GM12878 (cell line): ENCODE data around the gene CCL7. TPM values are rescaled to one million over a fixed set of nuclear protein-coding genes. Genes with fewer than 3 reads are reported as not detected.

Experiments
- ATAC-seq: fragments of 200-7000 bp; cut with Tn5 transposase; 3 replicates; pipeline ENCODE4 v1.9.1; 2020; ENCODE audit warnings: mild to moderate bottlenecking, moderate library complexity
- BruUV-seq: library from RNA; stranded (reverse); fragments of 400-500 nt; replicated peaks from 2 replicates; lab custom pipeline; 2021; lab: Mats Ljungman, UMichigan
- CTCF ChIA-PET: fragments of 300-600 bp; sonication (Branson Sonifier 250); formaldehyde crosslinking; extraction: SDS; loops from one replicate; lab custom pipeline; 2021; ENCODE audit warnings: inconsistent platforms; lab: Yijun Ruan, JAX
- POLR2A ChIA-PET: fragments of 350-600 bp; formaldehyde crosslinking; extraction: SDS; loops from one replicate; lab custom pipeline; 2021; ENCODE audit warnings: inconsistent platforms; lab: Charles Lee
- RAD21 ChIA-PET: fragments of 300-600 bp; sonication (Branson Sonifier 250); formaldehyde crosslinking; loops from one replicate; lab custom pipeline; 2023; ENCODE audit warnings: antibody characterized with exemption; ENCODE audit not compliant: unreplicated experiment; lab: Charles Lee
- SMC1A ChIA-PET: fragments of 300-600 bp; sonication (Branson Sonifier 250); formaldehyde crosslinking; loops from one replicate; lab custom pipeline; 2023; ENCODE audit not compliant: unreplicated experiment, uncharacterized antibody; lab: Charles Lee
- DNase-seq: peaks from one replicate; pipeline ENCODE4 v3.0.0-alpha.2; 2011; ENCODE audit warnings: low read depth, low spot score
- FAIRE-seq: peaks from 3 replicates; lab custom pipeline; 2011; peaks lifted over from hg19 to GRCh38; lab: Jason Lieb, UNC
- H2AFZ ChIP-seq: 2 replicates; pipeline ENCODE4 v1.6.0; 2011; ENCODE audit warnings: low read depth, low read length, control low read depth; ENCODE audit not compliant: control insufficient read depth
- H3K27ac ChIP-seq: 2 replicates; pipeline ENCODE4 v1.5.1; 2011; ENCODE audit warnings: control low read depth; ENCODE audit not compliant: control insufficient read depth, insufficient read depth
- H3K27me3 ChIP-seq, 2 experiments: replicated peaks in 1 of 2; 2 replicates each; pipeline versions ENCODE4 v1.6.0 to v1.6.1; 2011; ENCODE audit warnings: low read length in 1 of 2; ENCODE audit not compliant: control insufficient read depth in 2 of 2, insufficient read depth in 2 of 2
- H3K36me3 ChIP-seq, 2 experiments: 2 replicates each; pipeline ENCODE4 v1.5.1; 2011; ENCODE audit warnings: low read length in 1 of 2; ENCODE audit not compliant: control insufficient read depth in 2 of 2, insufficient read depth in 2 of 2
- H3K4me1 ChIP-seq: 2 replicates; pipeline ENCODE4 v1.6.1; 2011; ENCODE audit warnings: mild to moderate bottlenecking, low read length, moderate library complexity, mixed read lengths; ENCODE audit not compliant: control insufficient read depth, insufficient read depth
- H3K4me2 ChIP-seq: 2 replicates; pipeline ENCODE4 v1.6.0; 2011; ENCODE audit warnings: control low read depth; ENCODE audit not compliant: control insufficient read depth, insufficient read depth
- H3K4me3 ChIP-seq: fragments of 200-600 bp; sonication (generic); 2 replicates; pipeline ENCODE4 v1.5.1; 2016
- H3K79me2 ChIP-seq: 2 replicates; pipeline ENCODE4 v1.6.0; 2011; ENCODE audit warnings: low read length; ENCODE audit not compliant: control insufficient read depth, insufficient read depth
- H3K9ac ChIP-seq: 2 replicates; pipeline ENCODE4 v1.8.0; 2011; ENCODE audit warnings: low read length, control low read depth, mixed read lengths; ENCODE audit not compliant: control insufficient read depth, insufficient read depth
- H3K9me3 ChIP-seq: replicated peaks from 3 replicates; pipeline ENCODE4 v1.5.1; 2011; ENCODE audit warnings: mild to moderate bottlenecking, low read length; ENCODE audit not compliant: control insufficient read depth, insufficient read depth
- H4K20me1 ChIP-seq: 2 replicates; pipeline ENCODE4 v1.6.0; 2011; ENCODE audit not compliant: control insufficient read depth, insufficient read depth
- CHD4 ChIP-seq: fragments of 200-600 bp; sonication (generic); IDR thresholded peaks from 2 replicates; pipeline ENCODE4 v1.6.1; 2016; ENCODE audit warnings: mild to moderate bottlenecking
- EGR1 ChIP-seq, 2 experiments: IDR thresholded peaks; 1 replicate in 1 of 2; 2 replicates in 1 of 2; pipeline ENCODE4 v1.6.1; 2011 to 2012; ENCODE audit warnings: low read depth in 2 of 2, low read length in 2 of 2, borderline replicate concordance in 1 of 2, mild to moderate bottlenecking in 1 of 2, moderate library complexity in 1 of 2
- NFYB ChIP-seq: IDR thresholded peaks from 2 replicates; pipeline ENCODE4 v1.6.1; 2011; ENCODE audit warnings: low read depth, mild to moderate bottlenecking, low read length, improper control_type of control experiment, moderate library complexity; ENCODE audit not compliant: insufficient read depth
- POLR2AphosphoS2 ChIP-seq: IDR thresholded peaks from 2 replicates; pipeline ENCODE4 v1.6.1; 2011; ENCODE audit warnings: low read depth, mild to moderate bottlenecking, low read length, improper control_type of control experiment, moderate library complexity
- YBX1 ChIP-seq: fragments of 450-650 bp; IDR thresholded peaks from 2 replicates; pipeline ENCODE4 v1.6.1; 2016; ENCODE audit warnings: antibody characterized with exemption
- ZNF217 ChIP-seq: fragments of 450-650 bp; IDR thresholded peaks from 2 replicates; pipeline ENCODE4 v1.6.1; 2017; ENCODE audit warnings: antibody characterized with exemption, mild to moderate bottlenecking
- ZZZ3 ChIP-seq: IDR thresholded peaks from 2 replicates; pipeline ENCODE4 v1.6.1; 2011; ENCODE audit warnings: low read depth; ENCODE audit not compliant: control insufficient read depth, insufficient read length
- WGBS: methylation state at CpG from one replicate; pipeline ENCODE4 v1.1.6; 2016; ENCODE audit warnings: low lambda C conversion rate; ENCODE audit not compliant: insufficient replicate concordance, insufficient coverage; ENCODE audit errors: missing lambda C conversion rate; 5-methylcytosine and 5-hydroxymethylcytosine counted together
- in situ Hi-C: fragments of 300-500 bp; cut with MboI; formaldehyde crosslinking; loops from 9 replicates; pipeline ENCODE4 v1.14.3; 2018; ENCODE audit warnings: mixed read lengths
- intact Hi-C: fragments of 100-400 bp; cut with micrococcal nuclease; formaldehyde crosslinking; loops from one replicate; pipeline ENCODE4 v1.14.2; 2022; ENCODE audit not compliant: unreplicated experiment
- polyA plus RNA-seq, 11 experiments: library from polyadenylated mRNA; depleted of rRNA in 4 of 11; unstranded in 6 of 11; stranded (reverse) in 5 of 11; fragments of >200 nt; fragmentation: Nextera tagmentation in 4 of 11; fragmentation: Illumina TruSeq in 1 of 11; extraction: Ambion mirVana in 4 of 11; extraction: Trizol in 1 of 11; gene quantifications; 1 replicate in 1 of 11; 2 replicates in 10 of 11; pipeline versions ENCODE4 v1.2.1 to v1.2.3, GENCODE V29; 2011 to 2016; ENCODE audit warnings: inconsistent platforms in 2 of 11, missing spikeins in 2 of 11, low read depth in 1 of 11
- total RNA-seq, 4 experiments: library from RNA; depleted of rRNA in 3 of 4; stranded (reverse); fragments of >200 nt in 3 of 4; fragmentation: Illumina TruSeq in 1 of 4; extraction: Trizol in 1 of 4; gene quantifications; 2 replicates each; pipeline versions ENCODE4 v1.2.1 to v1.2.3, GENCODE V29; 2013 to 2021
- TF ChIP-seq, protein P1 (sequence below): fragments of 450-650 bp; IDR thresholded peaks from 2 replicates; pipeline ENCODE4 v1.6.1; 2017; ENCODE audit warnings: low read depth, mild to moderate bottlenecking, moderate library complexity

CCL7 gene
- total and polyA plus RNA-seq, 10 of the 15 experiments (the other 5 are each of a cell fraction or from before 2014, with no cell fraction given), result not detected

DNA sequence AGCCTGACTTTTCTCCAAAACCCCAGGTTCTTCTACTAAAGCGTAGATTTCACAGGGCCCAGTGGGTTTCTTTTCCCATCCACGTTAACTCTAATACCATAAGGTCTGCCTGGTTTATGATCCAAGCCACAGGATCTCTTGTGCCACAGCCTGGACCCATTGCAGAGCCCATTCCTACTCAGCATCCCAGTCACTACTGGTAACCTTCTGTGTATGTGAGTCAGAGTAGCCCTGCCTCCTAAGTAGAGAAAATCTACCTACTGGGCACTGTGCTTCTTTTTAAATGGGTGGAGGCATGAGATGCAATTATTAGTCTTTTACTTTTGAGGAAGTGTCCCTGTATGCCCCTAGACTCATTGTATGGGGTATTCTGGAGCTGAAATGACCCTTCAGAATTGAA is 29.0 kb downstream of the CCL7 start:
- FAIRE-seq, result no peak
- Histone ChIP-seq H3K9me3 (no peaks in the 10 kb centered on the region), H3K9ac (no peak overlapping the region), H3K27ac (no peak overlapping the region), H3K4me2 (no peak overlapping the region), H3K4me3 (no peak overlapping the region), H2AFZ (no peak overlapping the region), H3K4me1 (no peaks in the 10 kb centered on the region; the same call in 1 of the 2 replicates), H3K36me3 (no peaks in the 10 kb centered on the region), H3K79me2 (no peaks in the 10 kb centered on the region), H4K20me1 (no peaks in the 10 kb centered on the region), H3K27me3 (no peaks in the 10 kb centered on the region)
- in situ Hi-C loops, result no loop called here
- WGBS, result 15% methylated on average over 2 of the region's 2 CpGs
- TF ChIP-seq YBX1, result no peak
- no peak for TF ChIP-seq EGR1 (IDR thresholded peaks at IDR 0.05; ENCODE audit: borderline replicate concordance in 1 of 2, low read depth in 2 of 2, low read length in 2 of 2)
- TF ChIP-seq, protein P1, sequence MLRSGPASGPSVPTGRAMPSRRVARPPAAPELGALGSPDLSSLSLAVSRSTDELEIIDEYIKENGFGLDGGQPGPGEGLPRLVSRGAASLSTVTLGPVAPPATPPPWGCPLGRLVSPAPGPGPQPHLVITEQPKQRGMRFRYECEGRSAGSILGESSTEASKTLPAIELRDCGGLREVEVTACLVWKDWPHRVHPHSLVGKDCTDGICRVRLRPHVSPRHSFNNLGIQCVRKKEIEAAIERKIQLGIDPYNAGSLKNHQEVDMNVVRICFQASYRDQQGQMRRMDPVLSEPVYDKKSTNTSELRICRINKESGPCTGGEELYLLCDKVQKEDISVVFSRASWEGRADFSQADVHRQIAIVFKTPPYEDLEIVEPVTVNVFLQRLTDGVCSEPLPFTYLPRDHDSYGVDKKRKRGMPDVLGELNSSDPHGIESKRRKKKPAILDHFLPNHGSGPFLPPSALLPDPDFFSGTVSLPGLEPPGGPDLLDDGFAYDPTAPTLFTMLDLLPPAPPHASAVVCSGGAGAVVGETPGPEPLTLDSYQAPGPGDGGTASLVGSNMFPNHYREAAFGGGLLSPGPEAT, result no peak
- no peak for TF ChIP-seq ZZZ3
- TF ChIP-seq NFYB, result no peak
- TF ChIP-seq POLR2AphosphoS2, result no peak
- TF ChIP-seq CHD4, result no peak
- no peak for TF ChIP-seq ZNF217
- no peak for DNase-seq
- ChIA-PET RAD21 (no interaction called here), SMC1A (no interaction called here), POLR2A (no interaction called here), CTCF (no interaction called here)
- BruUV-seq, result no TSS peak
- ATAC-seq, result no peak
- intact Hi-C loops, result no loop called here
